Activated naive CD8-positive, alpha-beta T cell treated with anti-CD3 and anti-CD28 coated beads, Interleukin-2, amount 50 U/mL, for 24 hours (primary cell): ENCODE measurements around the gene ZNF350.
"Not testable (repeated sequence)": the region's sequence is repeated elsewhere in the genome, so short reads cannot be mapped to it uniquely, and the experiment has no call there.

Experiments used
- ATAC-seq: fragments of 150-1000 bp; cut with Tn5 transposase; one replicate; pipeline ENCODE4 v1.10.0; 2021
- DNase-seq: peaks from one replicate; pipeline ENCODE4 v3.0.0; 2021
- H3K27ac Mint-ChIP-seq: one replicate; pipeline ENCODE4 v1.8.0; 2021; ENCODE audit warnings: mild to moderate bottlenecking, mixed read lengths
- H3K27me3 Mint-ChIP-seq: one replicate; pipeline ENCODE4 v1.8.0; 2021; ENCODE audit warnings: mixed read lengths
- H3K36me3 Mint-ChIP-seq: one replicate; pipeline ENCODE4 v1.8.0; 2021; ENCODE audit warnings: low read depth, mixed read lengths
- H3K4me1 Mint-ChIP-seq: one replicate; pipeline ENCODE4 v1.8.0; 2021; ENCODE audit warnings: mixed read lengths
- H3K4me3 Mint-ChIP-seq: one replicate; pipeline ENCODE4 v1.8.0; 2021; ENCODE audit warnings: mild to moderate bottlenecking, moderate library complexity, mixed read lengths
- H3K9me3 Mint-ChIP-seq: one replicate; pipeline ENCODE4 v1.8.0; 2021; ENCODE audit warnings: mixed read lengths

Gene ZNF350

DNA sequence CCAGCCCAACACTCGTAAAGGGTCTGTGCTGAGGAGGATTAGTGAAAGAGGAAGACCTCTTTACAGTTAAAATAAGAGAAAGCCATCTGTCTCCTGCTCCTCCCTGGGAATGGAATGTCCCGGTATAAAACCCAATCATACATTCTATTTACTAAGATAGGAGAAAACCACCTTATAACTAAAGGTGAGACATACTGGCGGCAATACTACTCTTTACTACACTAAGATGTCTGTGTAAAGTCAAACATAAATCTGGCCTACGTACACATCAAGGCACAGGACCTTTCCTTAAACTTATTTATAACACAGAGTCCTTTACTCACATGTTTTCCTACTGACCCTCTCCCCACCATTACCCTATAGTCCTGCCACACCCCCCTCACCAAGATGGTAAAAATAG, 3.3 kb downstream of the ZNF350 start:
- Mint-ChIP-seq H3K27me3 (no peaks in the 10 kb centered on the region), H3K4me1 (peaks cover 18% of the 10 kb centered on the region), H3K36me3 (peaks cover 78% of the 10 kb centered on the region), H3K4me3 (no peak overlapping the region), H3K9me3 (peaks cover 66% of the 10 kb centered on the region), H3K27ac (no peak overlapping the region)
- DNase-seq (no peak), ATAC-seq (no peak)

DNA sequence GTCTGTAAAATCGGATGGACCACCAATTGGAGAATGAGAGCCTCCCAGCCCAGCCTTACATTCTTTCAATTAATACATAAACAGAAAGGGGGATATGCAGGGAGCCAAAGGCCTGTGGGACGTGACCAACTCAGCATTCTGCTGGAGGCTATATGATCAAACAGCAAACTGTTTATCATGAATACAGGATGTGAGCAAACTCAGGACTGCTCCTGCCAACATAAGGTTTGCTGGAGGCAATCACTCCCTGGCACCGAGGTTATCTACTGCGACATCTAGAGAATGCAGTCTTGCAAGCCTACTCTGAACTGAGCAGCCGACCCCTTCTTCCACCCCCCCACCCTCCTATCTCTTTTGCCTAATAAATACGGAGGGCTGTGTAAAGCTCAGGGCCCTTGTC, 5.7 kb downstream of the ZNF350 start:
- not testable (repeated sequence) for ATAC-seq, DNase-seq, H3K4me1 Mint-ChIP-seq, H3K27me3 Mint-ChIP-seq, H3K27ac Mint-ChIP-seq, H3K4me3 Mint-ChIP-seq
- peaks cover 83% of the 10 kb centered on the region for H3K36me3 Mint-ChIP-seq
- peaks cover 70% of the 10 kb centered on the region for H3K9me3 Mint-ChIP-seq

DNA sequence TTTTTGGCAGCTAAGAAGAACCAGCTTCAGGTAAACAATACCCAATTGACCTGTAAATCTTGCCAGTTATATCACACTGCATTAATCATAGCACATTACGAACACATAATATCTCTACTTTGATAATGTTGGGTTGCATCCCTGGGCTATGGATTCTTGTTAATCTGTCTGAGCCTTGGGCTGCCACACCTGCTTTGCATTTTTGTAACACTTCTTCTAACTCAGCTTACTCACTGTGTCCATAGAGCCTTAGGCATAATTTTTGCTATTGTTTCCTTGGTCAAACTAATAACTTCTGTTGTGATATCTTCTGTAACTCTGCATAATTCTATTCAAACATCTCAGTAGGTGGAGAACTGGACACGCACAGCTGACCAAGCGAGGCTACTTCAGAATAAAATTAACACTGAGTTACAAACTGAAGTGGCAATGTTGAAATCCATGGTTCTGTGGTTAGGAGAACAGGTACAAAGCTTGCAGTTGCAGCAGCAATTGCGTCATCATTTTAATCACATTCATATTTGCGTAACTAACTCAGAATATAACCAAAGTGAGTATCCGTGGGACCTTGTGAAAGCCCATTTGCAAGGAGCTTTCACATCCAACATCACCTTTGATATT, 6.4 kb downstream of the ZNF350 start:
- H3K9me3 Mint-ChIP-seq: peaks cover 67% of the 10 kb centered on the region
- DNase-seq (no peak), ATAC-seq (no peak)
- H3K4me3 Mint-ChIP-seq: no peak overlapping the region
- H3K4me1 Mint-ChIP-seq: peaks cover 5% of the 10 kb centered on the region
- H3K27ac Mint-ChIP-seq: no peak overlapping the region
- H3K27me3 Mint-ChIP-seq: no peaks in the 10 kb centered on the region
- peaks cover 81% of the 10 kb centered on the region for H3K36me3 Mint-ChIP-seq

DNA sequence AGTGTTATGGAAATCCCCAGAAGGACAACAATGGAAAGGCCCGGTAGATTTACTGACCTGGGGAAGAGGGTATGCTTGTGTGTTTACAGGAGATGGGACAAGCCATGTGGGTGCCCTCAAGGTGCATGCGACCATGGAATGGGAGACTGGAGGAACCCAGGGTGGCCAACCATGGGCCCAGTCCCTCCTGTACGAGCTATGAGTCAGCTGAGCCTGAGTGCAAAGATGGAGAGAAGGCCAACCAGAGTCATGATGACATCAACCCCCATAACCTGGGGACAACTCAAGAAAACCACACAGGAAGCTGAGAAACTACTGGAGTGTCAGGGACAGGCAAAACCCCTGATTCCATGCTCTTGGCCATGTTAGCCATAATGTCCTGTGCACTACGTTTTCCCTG, 7.8 kb downstream of the ZNF350 start:
- Mint-ChIP-seq H3K4me1 (peaks cover 2% of the 10 kb centered on the region), H3K27me3 (no peaks in the 10 kb centered on the region), H3K27ac (no peak overlapping the region), H3K36me3 (peaks cover 87% of the 10 kb centered on the region), H3K4me3 (no peak overlapping the region), H3K9me3 (peaks cover 74% of the 10 kb centered on the region)
- DNase-seq: no peak
- ATAC-seq: no peak

DNA sequence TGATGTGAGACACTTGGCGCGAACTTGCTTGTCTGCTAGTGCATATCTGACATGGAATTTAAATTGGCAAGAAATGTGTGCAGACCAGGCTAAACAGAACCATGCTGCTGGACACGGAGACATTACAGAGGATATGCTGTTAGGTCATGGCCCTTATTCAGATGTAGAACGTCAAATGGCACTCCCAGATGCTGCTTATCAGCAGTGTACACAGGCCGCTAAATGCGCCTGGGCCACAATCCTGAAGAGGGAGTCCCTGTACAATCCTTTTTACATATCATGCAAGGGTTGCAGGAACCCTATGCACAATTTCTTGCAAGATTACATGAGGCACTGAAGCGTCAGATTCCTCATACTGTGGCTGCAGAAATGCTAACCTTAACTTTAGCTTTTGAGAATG, 9.3 kb downstream of the ZNF350 start:
- no peak for DNase-seq
- H3K4me1 Mint-ChIP-seq: peaks cover 2% of the 10 kb centered on the region
- no peaks in the 10 kb centered on the region for H3K27me3 Mint-ChIP-seq
- peaks cover 88% of the 10 kb centered on the region for H3K36me3 Mint-ChIP-seq
- ATAC-seq: no peak
- H3K9me3 Mint-ChIP-seq: peaks cover 73% of the 10 kb centered on the region
- H3K27ac Mint-ChIP-seq: no peak overlapping the region
- no peak overlapping the region for H3K4me3 Mint-ChIP-seq

DNA sequence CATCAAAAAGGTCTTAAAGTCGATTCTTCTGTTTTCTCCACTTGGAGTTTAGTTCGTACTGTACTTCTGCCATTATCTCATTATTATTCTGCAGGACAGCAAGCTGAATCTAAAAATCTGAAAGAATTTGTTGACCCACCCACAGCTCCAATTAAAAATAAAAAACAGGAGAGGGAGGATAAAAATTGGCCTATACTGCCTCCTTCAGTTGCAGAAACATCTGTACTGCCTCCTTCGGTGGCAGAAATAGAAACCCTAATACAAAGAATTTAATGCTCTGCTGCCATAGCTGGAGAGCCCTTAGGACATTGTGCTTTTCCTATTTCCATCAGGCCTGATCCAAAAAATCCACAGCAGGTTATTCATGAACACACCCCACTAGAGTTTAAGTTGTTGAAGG, 9.8 kb downstream of the ZNF350 start:
- no peak overlapping the region for H3K4me3 Mint-ChIP-seq
- no peak overlapping the region for H3K27ac Mint-ChIP-seq
- no peak for ATAC-seq
- H3K27me3 Mint-ChIP-seq: no peaks in the 10 kb centered on the region
- H3K36me3 Mint-ChIP-seq: peaks cover 90% of the 10 kb centered on the region
- peaks cover 75% of the 10 kb centered on the region for H3K9me3 Mint-ChIP-seq
- H3K4me1 Mint-ChIP-seq: peaks cover 2% of the 10 kb centered on the region
- DNase-seq: no peak

DNA sequence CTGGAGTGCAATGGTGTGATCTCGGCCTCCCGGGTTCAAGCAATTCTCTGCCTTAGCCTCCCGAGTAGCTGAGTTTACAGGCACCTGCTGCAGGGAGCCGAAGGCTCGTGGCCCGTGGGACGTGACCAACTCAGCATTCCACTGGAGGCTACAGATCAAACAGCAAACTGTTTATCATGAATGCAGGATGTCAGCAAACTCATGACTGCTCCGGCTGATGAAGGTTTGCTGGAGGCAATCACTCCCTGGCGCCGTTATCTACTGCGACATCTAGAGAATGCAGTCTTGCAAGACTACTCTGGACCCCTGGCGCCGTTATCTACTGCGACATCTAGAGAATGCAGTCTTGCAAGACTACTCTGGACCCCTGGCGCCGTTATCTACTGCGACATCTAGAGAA, 10.9 kb downstream of the ZNF350 start:
- DNase-seq, H3K4me1 Mint-ChIP-seq, H3K27ac Mint-ChIP-seq, H3K4me3 Mint-ChIP-seq, H3K27me3 Mint-ChIP-seq, ATAC-seq: not testable (repeated sequence)
- Mint-ChIP-seq H3K9me3 (peaks cover 71% of the 10 kb centered on the region), H3K36me3 (peaks cover 90% of the 10 kb centered on the region)

DNA sequence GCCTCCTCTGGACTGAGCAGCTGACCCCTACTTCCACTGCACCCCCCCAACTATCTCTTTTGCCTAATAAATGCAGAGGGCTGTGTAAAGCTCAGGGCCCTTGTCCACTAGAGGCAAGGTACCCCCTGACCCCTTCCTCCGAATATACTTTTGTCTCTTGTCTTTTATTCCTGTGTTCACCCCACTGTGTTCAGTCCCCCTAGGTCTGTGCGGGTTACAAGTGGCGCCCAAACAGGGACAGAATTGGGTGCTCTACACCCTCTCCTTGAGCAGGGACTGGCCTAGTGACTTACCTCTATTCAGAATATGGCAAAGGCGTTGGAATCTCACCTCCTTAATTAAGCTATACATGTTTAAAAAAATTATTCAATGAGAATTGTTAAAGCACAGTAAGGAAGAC, 15.0 kb downstream of the ZNF350 start:
- Mint-ChIP-seq H3K9me3 (peaks cover 58% of the 10 kb centered on the region), H3K27me3 (no peaks in the 10 kb centered on the region), H3K27ac (no peak overlapping the region), H3K36me3 (peaks cover 87% of the 10 kb centered on the region), H3K4me3 (no peak overlapping the region), H3K4me1 (no peaks in the 10 kb centered on the region)
- peak; percentile 27 for DNase-seq
- no peak for ATAC-seq

DNA sequence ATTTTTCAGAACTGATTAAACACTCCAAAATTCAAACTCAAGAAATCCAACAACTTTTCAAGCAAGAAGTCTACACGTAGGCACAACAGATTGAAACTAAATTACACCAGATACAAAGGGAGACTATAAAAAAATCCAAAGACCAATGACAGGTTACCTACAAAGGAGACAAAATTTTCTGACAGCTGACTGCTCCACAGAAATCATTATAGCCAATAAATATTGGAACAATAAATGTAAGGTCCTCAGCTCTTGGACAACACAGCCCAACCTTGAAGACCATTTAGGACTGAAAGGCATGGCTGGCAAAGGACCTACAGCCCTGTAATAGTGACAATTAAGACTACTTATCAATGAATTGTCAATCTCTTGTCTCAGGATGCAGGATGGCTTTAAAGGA, 15.9 kb downstream of the ZNF350 start:
- Mint-ChIP-seq H3K36me3 (peaks cover 90% of the 10 kb centered on the region), H3K4me3 (no peak overlapping the region), H3K9me3 (peaks cover 55% of the 10 kb centered on the region), H3K4me1 (no peaks in the 10 kb centered on the region), H3K27ac (no peak overlapping the region), H3K27me3 (no peaks in the 10 kb centered on the region)
- ATAC-seq: no peak
- no peak for DNase-seq

DNA sequence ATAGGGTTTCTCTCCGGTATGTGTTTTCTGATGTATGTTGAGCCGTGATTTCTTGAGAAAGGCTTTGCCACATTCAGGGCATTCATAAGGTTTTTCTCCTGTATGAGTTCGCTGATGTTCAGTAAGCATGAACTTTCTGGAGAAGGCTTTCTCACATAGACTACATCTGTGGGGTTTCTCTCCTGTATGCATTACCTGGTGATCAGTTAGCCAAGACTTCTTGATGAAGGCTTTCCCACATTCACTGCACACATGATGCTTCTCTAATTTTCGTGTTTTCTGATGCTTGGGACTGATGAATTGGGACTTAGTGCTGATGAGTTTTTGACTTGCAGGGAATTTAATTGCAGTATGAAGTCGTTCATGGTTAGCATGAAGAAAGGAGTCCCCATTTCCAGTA, 21.1 kb downstream of the ZNF350 start:
- Mint-ChIP-seq H3K27ac (no peak overlapping the region), H3K9me3 (peaks cover 64% of the 10 kb centered on the region), H3K36me3 (peaks cover 86% of the 10 kb centered on the region), H3K4me3 (no peak overlapping the region), H3K27me3 (no peaks in the 10 kb centered on the region), H3K4me1 (no peaks in the 10 kb centered on the region)
- DNase-seq (no peak), ATAC-seq (no peak)

DNA sequence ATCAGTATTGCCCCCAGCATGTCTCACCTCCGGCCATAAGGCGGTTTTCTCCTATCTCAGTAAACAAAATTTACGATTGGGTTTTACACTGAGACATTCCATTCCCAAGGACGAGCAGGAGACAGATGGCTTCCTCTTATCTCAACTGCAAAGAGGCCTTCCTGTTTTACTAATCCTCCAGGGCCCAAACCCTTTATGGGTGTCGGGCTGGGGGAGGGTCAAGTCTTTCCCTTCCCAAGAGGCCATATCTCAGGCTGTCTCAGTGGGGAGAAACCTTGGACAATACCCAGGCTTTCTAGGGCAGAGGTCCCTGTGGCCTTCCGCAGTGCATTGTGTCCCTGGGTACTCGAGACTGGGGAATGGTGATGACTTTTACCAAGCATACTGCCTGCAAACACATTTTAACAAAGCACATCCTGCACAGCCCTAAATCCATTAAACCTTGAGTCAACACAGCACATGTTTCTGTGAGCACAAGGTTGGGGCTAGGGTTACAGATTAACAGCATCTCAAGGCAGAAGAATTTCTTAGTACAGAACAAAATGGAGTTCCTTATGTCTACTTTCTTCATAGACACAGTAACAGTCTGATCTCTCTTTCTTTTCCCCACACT, 25.9 kb downstream of the ZNF350 start:
- not testable (repeated sequence) for H3K4me1 Mint-ChIP-seq, H3K27ac Mint-ChIP-seq, ATAC-seq, DNase-seq, H3K27me3 Mint-ChIP-seq, H3K4me3 Mint-ChIP-seq
- Mint-ChIP-seq H3K9me3 (peaks cover 81% of the 10 kb centered on the region), H3K36me3 (peaks cover 64% of the 10 kb centered on the region)

DNA sequence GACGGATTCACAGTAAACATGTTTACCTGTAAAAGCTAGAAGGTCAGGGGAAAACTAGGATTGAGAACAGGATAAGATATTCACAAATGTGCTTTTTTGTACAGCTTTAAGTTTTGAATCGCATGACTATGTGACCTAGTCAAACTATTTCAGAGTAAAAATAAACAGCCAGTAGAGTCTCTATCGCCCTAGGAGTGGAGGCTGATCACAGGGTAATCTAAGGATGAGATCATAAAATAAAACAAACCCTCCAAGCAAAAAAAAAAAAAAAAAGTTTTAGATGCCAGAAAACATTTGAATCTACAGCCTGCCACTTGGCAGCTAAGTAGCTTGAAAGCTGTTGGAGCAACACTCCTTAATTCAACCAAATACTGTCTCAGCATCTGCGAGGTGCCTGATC, 26.8 kb downstream of the ZNF350 start:
- H3K4me1 Mint-ChIP-seq: no peaks in the 10 kb centered on the region
- peaks cover 60% of the 10 kb centered on the region for H3K36me3 Mint-ChIP-seq
- no peak overlapping the region for H3K27ac Mint-ChIP-seq
- no peak overlapping the region for H3K4me3 Mint-ChIP-seq
- no peaks in the 10 kb centered on the region for H3K27me3 Mint-ChIP-seq
- peaks cover 76% of the 10 kb centered on the region for H3K9me3 Mint-ChIP-seq
- DNase-seq: no peak
- no peak for ATAC-seq

DNA sequence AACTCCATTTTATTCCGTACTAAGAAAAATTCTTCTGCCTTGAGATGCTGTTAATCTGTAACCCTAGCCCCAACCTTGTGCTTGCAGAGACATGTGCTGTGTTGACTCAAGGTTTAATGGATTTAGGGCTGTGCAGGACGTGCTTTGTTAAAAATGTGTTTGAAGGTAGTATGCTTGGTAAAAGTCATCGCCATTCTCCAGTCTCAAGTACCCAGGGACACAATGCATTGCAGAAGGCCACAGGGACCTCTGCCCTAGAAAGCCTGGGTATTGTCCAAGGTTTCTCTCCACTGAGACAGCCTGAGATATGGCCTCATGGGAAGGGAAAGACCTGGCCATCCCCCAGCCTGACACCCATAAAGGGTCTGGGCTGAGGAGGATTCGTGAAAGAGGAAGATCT, 28.8 kb downstream of the ZNF350 start:
- peaks cover 45% of the 10 kb centered on the region for H3K36me3 Mint-ChIP-seq
- not testable (repeated sequence) for H3K27ac Mint-ChIP-seq, H3K4me3 Mint-ChIP-seq, H3K27me3 Mint-ChIP-seq, DNase-seq, ATAC-seq, H3K4me1 Mint-ChIP-seq
- peaks cover 74% of the 10 kb centered on the region for H3K9me3 Mint-ChIP-seq

DNA sequence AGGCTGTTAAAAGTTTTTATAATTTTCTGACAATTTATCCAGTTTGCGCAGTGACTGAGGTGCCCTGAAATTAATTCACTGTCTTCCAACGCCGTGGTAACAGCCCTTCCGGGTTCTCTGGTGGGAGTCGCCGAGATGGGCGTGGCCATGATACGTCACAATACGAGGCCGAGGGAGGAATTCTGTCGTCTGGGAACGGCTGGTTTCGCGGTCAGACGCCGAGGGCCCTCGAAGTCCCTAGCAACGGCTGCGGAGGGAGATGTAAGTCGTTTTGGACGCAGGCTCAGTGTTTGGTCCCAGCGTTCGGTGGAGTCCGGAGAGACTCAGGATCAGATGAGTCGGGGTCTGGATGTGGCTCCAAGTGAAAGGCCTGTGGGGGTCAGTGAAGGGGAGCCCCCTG, 37.7 kb downstream of the ZNF350 start:
- H3K4me3 Mint-ChIP-seq: no peak overlapping the region
- no peak for ATAC-seq
- H3K9me3 Mint-ChIP-seq: peaks cover 63% of the 10 kb centered on the region
- no peaks in the 10 kb centered on the region for H3K27me3 Mint-ChIP-seq
- peaks cover 50% of the 10 kb centered on the region for H3K36me3 Mint-ChIP-seq
- H3K4me1 Mint-ChIP-seq: no peaks in the 10 kb centered on the region
- no peak overlapping the region for H3K27ac Mint-ChIP-seq
- no peak for DNase-seq

DNA sequence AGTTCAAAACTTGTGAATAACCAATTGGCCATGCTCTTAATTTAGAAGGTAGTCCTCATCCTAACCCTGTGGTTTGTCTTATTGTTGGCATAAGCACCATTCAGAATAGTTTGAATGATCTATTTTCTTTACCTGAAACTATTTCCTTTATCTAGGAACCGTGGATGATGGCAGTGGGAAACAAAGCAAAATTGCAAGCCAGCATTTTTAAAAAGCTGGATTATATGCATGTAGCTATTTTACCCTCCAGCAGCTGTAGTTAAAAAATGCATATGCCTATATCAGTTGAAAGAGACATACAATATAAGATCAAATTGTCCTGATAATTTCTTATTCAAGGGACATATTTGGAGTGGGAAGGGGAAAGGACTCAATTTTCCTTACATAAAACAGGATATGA, 40.0 kb downstream of the ZNF350 start:
- Mint-ChIP-seq H3K27ac (no peak overlapping the region), H3K4me1 (no peaks in the 10 kb centered on the region), H3K27me3 (no peaks in the 10 kb centered on the region), H3K36me3 (peaks cover 65% of the 10 kb centered on the region), H3K9me3 (peaks cover 76% of the 10 kb centered on the region), H3K4me3 (no peak overlapping the region)
- ATAC-seq (no peak), DNase-seq (no peak)
